Body of pancreas (tissue), 4 donors: ENCODE measurements around the gene ATOH8. TPM values are rescaled to one million over a fixed set of nuclear protein-coding genes. Genes with fewer than 3 reads are reported as not detected.
A peak's percentile ranks its signal among the peaks of the same experiment; 100 is the strongest.
"Not testable (repeated sequence)": the region's sequence is repeated elsewhere in the genome, so short reads cannot be mapped to it uniquely, and the experiment has no call there.

Experiments used
- ATAC-seq: fragments of 150-250 bp; one replicate; pipeline ENCODE4 v1.9.1; 2016
- DNase-seq, 4 donors: peaks; one replicate each; pipeline ENCODE4 v3.0.0-alpha.2; 2019
- H3K27ac ChIP-seq, 4 donors: fragments of 200-600 bp; sonication (generic); 1 replicate in 3 of 4; 2 replicates in 1 of 4; pipeline versions ENCODE4 v1.5.1 to v1.6.1; 2016 to 2019; ENCODE audit warnings: mild to moderate bottlenecking in 1 of 4, mixed read lengths in 1 of 4, moderate library complexity in 1 of 4
- H3K27me3 ChIP-seq, 2 donors: fragments of 200-600 bp; sonication (generic); one replicate each; pipeline ENCODE4 v1.6.0; 2016; ENCODE audit warnings: mild to moderate bottlenecking in 1 of 2
- H3K36me3 ChIP-seq, 2 donors: fragments of 200-600 bp; sonication (generic); replicated peaks in 1 of 2; 2 replicates each; pipeline ENCODE4 v1.5.1; 2016; ENCODE audit warnings: low read depth in 2 of 2; ENCODE audit not compliant: insufficient read depth in 1 of 2
- H3K4me1 ChIP-seq: fragments of 200-600 bp; sonication (generic); one replicate; pipeline ENCODE4 v1.6.0; 2016
- H3K4me3 ChIP-seq, 2 donors: fragments of 200-600 bp; sonication (generic); 1 replicate in 1 of 2; 2 replicates in 1 of 2; pipeline ENCODE4 v1.5.1; 2016 to 2019
- H3K9me3 ChIP-seq, 3 donors: fragments of 200-600 bp; sonication (generic); 1 replicate in 2 of 3; 2 replicates in 1 of 3; pipeline ENCODE4 v1.5.1; 2016
- CTCF ChIP-seq, 7 experiments: fragments of 450-650 bp in 4 of 7; fragments of 200-600 bp in 3 of 7; sonication (generic) in 3 of 7; IDR thresholded peaks; one replicate each; pipeline ENCODE4 v1.5.1; 2016 to 2019; ENCODE audit warnings: antibody characterized with exemption in 7 of 7
- POLR2A ChIP-seq, 3 donors: fragments of 450-650 bp; IDR thresholded peaks; one replicate each; pipeline ENCODE4 v1.6.1; 2016; ENCODE audit warnings: antibody characterized with exemption in 3 of 3, mild to moderate bottlenecking in 2 of 3
- WGBS, 2 donors: methylation state at CpG; one replicate each; pipeline ENCODE4 v1.1.5; 2017; 5-methylcytosine and 5-hydroxymethylcytosine counted together
- intact Hi-C: fragments of 100-400 bp; cut with DNase I; formaldehyde crosslinking; loops from one replicate; pipeline ENCODE4 v1.15.1; 2023
- total RNA-seq, 2 donors: library from RNA; depleted of rRNA; stranded (reverse); fragments of >200 nt; gene quantifications; one replicate each; pipeline ENCODE4 v1.1.0, GENCODE V29; 2016

ATOH8 gene
- total RNA-seq, 2 donors from 2014 or later: 12.9 to 14.5 TPM

GRCh38 chr2:85712849-85713612, 40.8 kb upstream of the ATOH8 start:
- no peak for TF ChIP-seq POLR2A (IDR thresholded peaks at IDR 0.05)
- TF ChIP-seq CTCF (IDR thresholded peaks at IDR 0.05): no peak
- Histone ChIP-seq H3K27ac (peak overlapping the region; percentile 32 to 69 (median 38)), H3K4me3 (no peak overlapping the region), H3K4me1 (peaks cover 9% of the 10 kb centered on the region), H3K9me3 (no peaks in the 10 kb centered on the region), H3K36me3 (no peaks in the 10 kb centered on the region), H3K27me3 (no peaks in the 10 kb centered on the region)
- 52 to 57% methylated on average over 9 of the region's 9 CpGs for WGBS, 2 donors
- DNase-seq (peak; percentile 32 to 83 (median 67)), ATAC-seq (peak; percentile 41)
- intact Hi-C loops: no loop called here

- intact Hi-C loops: no loop called here
- TF ChIP-seq POLR2A (IDR thresholded peaks at IDR 0.05) (no peak), CTCF (IDR thresholded peaks at IDR 0.05) (no peak)
- peak overlapping the region in 2 of 4 donors; percentile 32 to 69 for H3K27ac ChIP-seq
These were observed 40.0 kb upstream of the ATOH8 start for GRCh38 chr2:85713836-85714235.

GRCh38 chr2:85714421-85714820, 39.4 kb upstream of the ATOH8 start:
- H3K36me3 ChIP-seq, intact Hi-C loops, H3K9me3 ChIP-seq, H3K27me3 ChIP-seq, H3K4me3 ChIP-seq, H3K27ac ChIP-seq, ATAC-seq, DNase-seq: not testable (repeated sequence)
- 85 to 94% methylated on average over 7 of the region's 7 CpGs for WGBS, 2 donors
- H3K4me1 ChIP-seq: peaks cover 18% of the 10 kb centered on the region

More at GRCh38 chr2:85713836-85714235, 40.0 kb upstream of the ATOH8 start:
- DNase-seq (no peak), ATAC-seq (no peak)
- Histone ChIP-seq H3K27me3 (no peaks in the 10 kb centered on the region), H3K4me1 (peaks cover 12% of the 10 kb centered on the region), H3K4me3 (no peak overlapping the region), H3K36me3 (no peaks in the 10 kb centered on the region), H3K9me3 (no peaks in the 10 kb centered on the region)
- 55 to 67% methylated on average over 4 to 5 of the region's 5 CpGs for WGBS, 2 donors

GRCh38 chr2:85714841-85715240, 39.0 kb upstream of the ATOH8 start:
- no peak for DNase-seq
- no peak for TF ChIP-seq CTCF (IDR thresholded peaks at IDR 0.05)
- TF ChIP-seq POLR2A (IDR thresholded peaks at IDR 0.05): no peak
- ATAC-seq: no peak
- Histone ChIP-seq H3K4me3 (no peak overlapping the region), H3K36me3 (no peaks in the 10 kb centered on the region), H3K27me3 (no peaks in the 10 kb centered on the region), H3K9me3 (no peaks in the 10 kb centered on the region), H3K4me1 (peaks cover 21% of the 10 kb centered on the region), H3K27ac (no peak overlapping the region)
- intact Hi-C loops: no loop called here
- WGBS, 2 donors: 71 to 79% methylated on average over 8 of the region's 8 CpGs

- no peak for TF ChIP-seq CTCF (IDR thresholded peaks at IDR 0.05)
- TF ChIP-seq POLR2A (IDR thresholded peaks at IDR 0.05): no peak
- peaks cover 21% of the 10 kb centered on the region for H3K4me1 ChIP-seq
- ATAC-seq: no peak
These were observed 37.4 kb upstream of the ATOH8 start for GRCh38 chr2:85716346-85716914.

More at GRCh38 chr2:85716346-85716914, 37.4 kb upstream of the ATOH8 start:
- H3K27me3 ChIP-seq: no peaks in the 10 kb centered on the region
- no peak overlapping the region for H3K4me3 ChIP-seq
- no peaks in the 10 kb centered on the region for H3K9me3 ChIP-seq
- WGBS, 2 donors: 79 to 82% methylated on average over 13 of the region's 13 CpGs
- no peak overlapping the region for H3K27ac ChIP-seq
- no peak for DNase-seq
- no peaks in the 10 kb centered on the region for H3K36me3 ChIP-seq
- intact Hi-C loops: no loop called here
